Subcutaneous adipose tissue (tissue), 4 donors: ENCODE data around the gene IDH2. TPM values are rescaled to one million over a fixed set of nuclear protein-coding genes. Genes with fewer than 3 reads are reported as not detected.

ENCODE experiments used
- CTCF ChIP-seq: fragments of 450-650 bp; IDR thresholded peaks from one replicate; pipeline ENCODE4 v1.5.1; 2016; ENCODE audit warnings: low read depth, mild to moderate bottlenecking, control low read depth, antibody characterized with exemption, moderate library complexity
- total RNA-seq, 4 donors: library from RNA; depleted of rRNA; stranded (reverse); fragments of >200 nt; gene quantifications; one replicate each; pipeline ENCODE4 v1.1.0, GENCODE V29; 2016

IDH2 gene
- total RNA-seq, 4 donors from 2014 or later: 17.6 to 69.9 (median 26.8) TPM

DNA sequence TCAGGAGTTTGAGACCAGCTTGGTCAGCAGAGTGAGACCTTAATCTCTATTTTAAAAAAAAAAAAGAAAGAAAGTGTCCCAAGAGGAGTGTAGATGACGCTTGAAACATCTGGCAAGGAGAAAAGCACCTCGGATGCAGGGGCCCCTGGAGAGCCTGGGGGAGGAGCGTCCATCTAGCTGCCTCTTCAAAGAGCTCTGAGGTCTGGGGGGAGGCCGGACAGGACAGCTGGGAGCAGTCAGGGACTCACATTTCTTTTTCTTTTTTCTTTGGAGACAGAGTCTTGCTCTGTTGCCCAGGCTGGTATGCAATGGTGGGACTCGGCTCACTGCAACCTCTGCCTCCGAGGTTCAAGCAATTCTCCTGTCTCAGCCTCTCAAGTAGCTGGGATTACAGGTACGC is 3.3 kb upstream of the IDH2 start:
- no peak for TF ChIP-seq CTCF

DNA sequence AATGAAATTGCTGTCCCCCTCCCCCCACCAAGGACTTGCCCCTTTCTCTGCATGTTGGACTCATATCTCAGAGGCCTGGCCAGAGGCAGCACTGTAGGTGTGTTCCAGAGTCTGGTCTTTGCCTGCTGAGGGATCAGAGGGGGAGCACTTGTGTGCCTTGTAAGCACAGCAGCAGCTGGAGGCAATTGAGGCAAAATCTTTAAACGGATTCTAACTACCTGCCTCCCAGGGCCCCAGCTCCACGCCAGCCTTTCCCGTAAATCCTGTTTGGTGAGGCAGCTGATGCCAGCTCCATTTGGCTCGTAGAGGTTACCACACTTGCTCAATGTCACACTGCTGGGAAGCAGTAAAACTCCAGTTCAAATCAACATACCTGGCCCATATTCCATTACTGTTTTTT is 2.3 kb upstream of the IDH2 start:
- TF ChIP-seq CTCF: no peak

DNA sequence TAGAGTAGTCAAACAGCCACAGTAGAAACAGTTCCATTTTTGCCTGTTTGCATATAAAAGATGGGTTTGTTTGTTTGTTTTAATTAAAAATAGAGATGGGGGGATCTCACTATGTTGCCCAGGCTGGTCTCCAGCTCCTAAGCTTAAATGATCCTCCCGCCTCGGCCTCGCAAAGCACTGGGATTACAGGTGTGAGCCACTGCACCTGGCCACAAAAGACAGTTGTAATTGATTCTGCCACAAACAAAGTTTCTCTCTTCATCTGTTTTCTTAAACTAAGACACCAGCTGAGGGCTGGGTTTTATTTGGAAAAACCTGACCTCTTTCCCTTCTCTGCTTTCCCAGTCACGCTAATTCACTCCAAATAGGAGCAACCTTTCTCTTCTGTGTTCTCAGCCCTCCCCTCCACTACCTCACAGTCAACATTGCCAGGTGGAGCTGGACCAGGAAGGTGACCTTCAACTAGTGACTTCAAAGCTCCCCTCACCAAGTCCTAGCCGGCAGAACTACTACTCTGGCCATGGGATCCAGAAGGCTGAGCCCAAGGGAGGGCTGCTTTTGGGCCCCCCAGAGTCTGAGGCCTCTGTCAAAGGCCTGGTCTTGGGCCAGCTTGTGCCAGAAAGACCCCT is 1.5 kb upstream of the IDH2 start:
- no peak for TF ChIP-seq CTCF

GRCh38 chr15:90101130-90101968 is 919 bp downstream of the IDH2 start:
- TF ChIP-seq CTCF: no peak

DNA sequence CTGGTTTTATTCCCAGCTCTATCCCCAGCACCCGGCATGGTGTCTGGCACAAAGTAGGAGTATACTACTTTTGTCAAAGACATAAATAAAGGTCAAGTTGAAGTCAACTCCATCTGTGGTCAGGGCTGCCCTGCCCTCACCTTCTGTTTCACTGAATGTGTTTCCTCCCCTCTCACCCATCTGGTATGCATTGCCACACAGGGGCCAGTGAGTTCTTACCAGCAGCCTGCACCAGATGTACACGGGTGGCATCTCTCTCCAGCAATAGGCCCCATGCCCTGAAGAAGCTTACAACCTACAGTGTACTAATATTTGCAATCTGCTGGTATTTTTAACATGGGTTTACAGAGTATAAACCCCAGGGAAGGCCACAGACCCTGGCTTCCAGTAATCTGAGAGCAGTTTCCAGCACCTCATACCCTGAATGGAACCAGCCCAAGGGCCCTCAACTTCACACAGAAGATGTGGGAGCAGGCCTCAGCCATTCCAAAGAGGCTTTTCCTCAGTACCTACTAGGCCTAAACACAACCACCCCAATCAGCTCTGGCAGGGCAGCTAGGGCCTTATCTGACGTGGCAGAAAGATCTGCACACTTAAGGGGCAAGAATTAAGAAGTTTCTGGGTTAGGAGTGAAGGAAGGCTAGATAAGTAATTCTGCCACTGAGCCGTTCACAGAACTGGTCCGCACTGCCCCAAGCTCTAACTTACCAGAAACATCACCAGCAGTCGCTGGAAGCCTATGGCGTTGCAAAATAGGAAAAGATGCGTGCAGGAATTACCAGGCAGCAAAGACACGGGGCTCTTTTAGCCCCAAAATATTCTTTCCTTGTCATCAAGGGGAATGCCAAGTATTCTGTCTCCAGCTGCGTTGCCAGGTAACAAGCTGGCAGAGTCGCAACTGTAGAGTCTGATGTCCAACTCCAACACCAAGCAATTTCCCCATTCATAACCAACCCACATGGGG is 2.1 kb downstream of the IDH2 start:
- TF ChIP-seq CTCF: no peak

- no peak for TF ChIP-seq CTCF
Measured at GRCh38 chr15:90099072-90099867, 3.0 kb downstream of the IDH2 start.
